WERI-Rb-1 (cell line): Measurements from ENCODE around the gene ADAMTS8.

Experiments used
- DNase-seq: peaks from one replicate; pipeline ENCODE4 v3.0.0-alpha.2; 2020
- H3K27ac ChIP-seq: fragments of 250-450 bp; sonication (Bioruptor Pico); 2 replicates; pipeline ENCODE4 v1.5.1; 2020; ENCODE audit warnings: mild to moderate bottlenecking, moderate library complexity
- H3K27me3 ChIP-seq: fragments of 250-450 bp; sonication (Bioruptor Pico); 2 replicates; pipeline ENCODE4 v1.5.1; 2021; ENCODE audit warnings: mild to moderate bottlenecking, low read depth, moderate library complexity; ENCODE audit not compliant: insufficient read depth, severe bottlenecking
- H3K36me3 ChIP-seq: fragments of 250-450 bp; sonication (Bioruptor Pico); 2 replicates; pipeline ENCODE4 v1.5.1; 2020; ENCODE audit warnings: mild to moderate bottlenecking, moderate library complexity
- H3K4me3 ChIP-seq: 2 replicates; pipeline ENCODE4 v1.5.1; 2011; ENCODE audit warnings: low read depth, mild to moderate bottlenecking, control low read depth, low read length
- H3K9me3 ChIP-seq: fragments of 250-450 bp; sonication (Bioruptor Pico); 2 replicates; pipeline ENCODE4 v1.5.1; 2021; ENCODE audit warnings: mild to moderate bottlenecking, moderate library complexity; ENCODE audit not compliant: severe bottlenecking
- TF ChIP-seq, protein P1 (sequence below): IDR thresholded peaks from 2 replicates; pipeline ENCODE4 v1.5.1; 2011; ENCODE audit warnings: low read depth, mild to moderate bottlenecking, control low read depth, inconsistent platforms, low read length

The ADAMTS8 gene

DNA sequence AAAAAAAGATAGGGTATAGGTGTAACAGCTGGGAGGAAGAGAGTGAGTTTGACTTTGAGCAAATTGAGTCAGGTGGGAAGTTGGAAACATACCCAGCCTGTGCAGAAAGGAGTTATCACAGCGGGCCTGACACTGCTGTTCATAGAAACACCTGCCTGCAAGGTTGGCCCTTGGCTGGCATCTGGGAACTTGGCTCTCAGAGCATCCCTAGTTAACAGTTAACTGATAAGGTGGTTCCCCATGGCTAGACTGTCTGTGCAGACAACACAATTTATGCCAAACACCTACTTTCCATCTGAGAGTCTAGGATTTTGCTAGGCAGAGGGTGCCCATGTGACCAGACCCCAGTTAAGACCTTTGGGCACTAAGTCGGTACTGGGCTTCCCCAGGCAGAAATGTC, 31.4 kb downstream of the ADAMTS8 start:
- H3K27ac ChIP-seq, result no peak overlapping the region
- no peaks in the 10 kb centered on the region for H3K36me3 ChIP-seq
- H3K4me3 ChIP-seq, result no peak overlapping the region
- no peaks in the 10 kb centered on the region for H3K9me3 ChIP-seq
- no peaks in the 10 kb centered on the region for H3K27me3 ChIP-seq
- TF ChIP-seq, protein P1, sequence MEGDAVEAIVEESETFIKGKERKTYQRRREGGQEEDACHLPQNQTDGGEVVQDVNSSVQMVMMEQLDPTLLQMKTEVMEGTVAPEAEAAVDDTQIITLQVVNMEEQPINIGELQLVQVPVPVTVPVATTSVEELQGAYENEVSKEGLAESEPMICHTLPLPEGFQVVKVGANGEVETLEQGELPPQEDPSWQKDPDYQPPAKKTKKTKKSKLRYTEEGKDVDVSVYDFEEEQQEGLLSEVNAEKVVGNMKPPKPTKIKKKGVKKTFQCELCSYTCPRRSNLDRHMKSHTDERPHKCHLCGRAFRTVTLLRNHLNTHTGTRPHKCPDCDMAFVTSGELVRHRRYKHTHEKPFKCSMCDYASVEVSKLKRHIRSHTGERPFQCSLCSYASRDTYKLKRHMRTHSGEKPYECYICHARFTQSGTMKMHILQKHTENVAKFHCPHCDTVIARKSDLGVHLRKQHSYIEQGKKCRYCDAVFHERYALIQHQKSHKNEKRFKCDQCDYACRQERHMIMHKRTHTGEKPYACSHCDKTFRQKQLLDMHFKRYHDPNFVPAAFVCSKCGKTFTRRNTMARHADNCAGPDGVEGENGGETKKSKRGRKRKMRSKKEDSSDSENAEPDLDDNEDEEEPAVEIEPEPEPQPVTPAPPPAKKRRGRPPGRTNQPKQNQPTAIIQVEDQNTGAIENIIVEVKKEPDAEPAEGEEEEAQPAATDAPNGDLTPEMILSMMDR, result no peak
- no peak for DNase-seq

DNA sequence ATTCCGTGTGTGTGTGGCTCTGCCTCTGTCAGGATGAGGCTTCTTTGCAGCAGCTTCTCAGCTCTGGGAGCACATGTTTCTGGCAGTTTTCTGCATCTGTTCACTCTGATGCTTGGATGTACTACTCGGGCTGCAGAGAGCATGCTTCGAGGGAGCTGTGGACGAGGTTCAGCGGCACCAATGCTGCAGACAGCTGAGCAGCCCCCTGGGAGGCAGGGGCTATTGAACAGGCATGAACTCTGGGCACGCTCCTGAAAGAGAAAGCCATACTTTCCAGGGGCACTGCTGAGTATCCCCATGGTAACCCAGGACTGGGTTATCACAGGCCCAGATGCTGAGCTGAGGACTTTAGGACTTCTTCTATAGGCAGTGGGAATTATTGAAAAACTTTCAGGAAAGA, 33.8 kb downstream of the ADAMTS8 start:
- Histone ChIP-seq H3K9me3 (no peaks in the 10 kb centered on the region), H3K4me3 (no peak overlapping the region), H3K27me3 (no peaks in the 10 kb centered on the region), H3K36me3 (no peaks in the 10 kb centered on the region), H3K27ac (no peak overlapping the region)
- DNase-seq, result no peak
- TF ChIP-seq, protein P1, result no peak

DNA sequence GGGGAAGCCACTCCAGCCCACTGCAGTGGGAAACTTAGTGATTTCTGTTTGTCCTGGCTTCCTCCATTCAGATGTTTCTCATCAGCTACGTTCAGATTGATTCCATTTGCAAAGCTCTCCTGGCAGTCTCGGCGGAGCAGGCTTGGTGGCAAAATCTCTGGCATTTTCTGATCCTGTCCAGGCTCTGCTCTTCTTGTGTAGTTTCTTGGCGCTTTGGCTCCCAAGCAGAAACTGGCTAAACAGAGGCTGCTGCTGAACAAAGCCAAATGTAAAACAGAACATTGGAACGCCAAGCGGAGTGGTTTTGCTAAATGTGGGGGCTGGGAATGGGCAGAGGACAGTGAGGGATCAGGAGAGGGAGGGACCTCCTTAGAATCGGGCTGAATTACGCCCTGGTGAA, 36.7 kb downstream of the ADAMTS8 start:
- no peaks in the 10 kb centered on the region for H3K27me3 ChIP-seq
- H3K4me3 ChIP-seq, result no peak overlapping the region
- no peak for DNase-seq
- no peaks in the 10 kb centered on the region for H3K36me3 ChIP-seq
- no peak overlapping the region for H3K27ac ChIP-seq
- TF ChIP-seq, protein P1, result no peak
- H3K9me3 ChIP-seq, result no peaks in the 10 kb centered on the region

DNA sequence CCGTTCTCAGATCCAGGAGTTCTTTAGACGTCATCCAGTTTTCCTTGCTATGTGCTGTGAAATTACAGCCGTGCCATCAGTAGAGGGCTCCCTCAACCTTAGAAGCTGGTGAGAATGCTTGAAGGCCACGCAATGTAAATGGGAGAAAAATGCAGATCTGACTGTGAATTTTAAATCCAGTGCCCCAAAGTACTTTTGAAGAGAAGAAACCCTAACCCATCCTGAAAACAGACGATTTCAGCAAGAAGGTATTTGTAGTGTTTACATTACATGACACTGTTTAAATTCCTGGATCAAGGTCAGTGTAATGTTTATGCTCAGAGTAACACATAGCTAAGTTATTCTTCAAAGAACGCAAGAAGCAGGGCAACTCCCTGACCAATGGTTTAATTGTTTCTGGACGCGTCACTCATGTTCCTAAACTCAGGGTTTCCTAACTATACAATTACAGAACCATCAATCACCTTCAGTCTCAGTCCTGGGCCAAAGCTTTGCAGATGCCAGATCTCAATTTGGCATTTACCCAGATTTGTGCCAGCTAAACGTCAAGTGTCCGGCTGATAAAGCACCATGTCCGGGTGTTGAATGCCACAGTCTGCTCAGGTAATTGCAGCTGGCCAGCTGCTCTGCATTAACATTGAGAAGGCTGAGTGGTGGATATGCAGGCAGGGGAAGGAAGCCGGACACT, 38.2 kb downstream of the ADAMTS8 start:
- TF ChIP-seq, protein P1, result peak; percentile 44; the same call in 1 of the 2 replicates
- Histone ChIP-seq H3K9me3 (no peaks in the 10 kb centered on the region), H3K4me3 (no peak overlapping the region), H3K27ac (no peak overlapping the region), H3K36me3 (no peaks in the 10 kb centered on the region), H3K27me3 (no peaks in the 10 kb centered on the region)
- peak; percentile 27 for DNase-seq

DNA sequence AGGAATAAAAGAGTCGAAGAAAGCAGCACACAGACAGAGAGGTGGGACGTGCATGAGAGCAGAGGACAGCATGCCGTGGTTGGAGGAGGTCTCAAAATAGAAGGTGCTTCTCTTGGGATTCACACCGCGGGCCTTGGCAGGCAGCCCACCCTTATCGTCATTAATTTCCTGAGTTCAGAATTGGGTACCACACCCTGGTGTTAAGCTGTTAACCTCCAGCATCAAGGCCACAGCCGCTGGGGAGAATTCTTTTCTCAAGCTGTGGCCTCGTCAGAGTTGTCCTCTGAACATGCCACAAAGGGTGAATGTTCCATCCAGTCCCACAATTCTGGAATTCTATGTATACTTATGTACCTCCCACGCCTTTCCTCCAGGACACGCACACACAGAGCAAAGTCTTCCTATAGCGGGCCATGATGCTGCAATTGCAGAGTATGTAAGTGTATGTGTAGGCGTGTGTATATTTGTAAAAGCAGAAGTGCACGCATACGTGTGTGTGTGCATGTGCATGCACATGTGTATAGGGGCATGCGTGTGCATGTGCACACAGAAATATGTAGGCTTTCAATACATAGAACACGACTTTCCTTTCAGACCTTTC, 39.0 kb downstream of the ADAMTS8 start:
- no peaks in the 10 kb centered on the region for H3K9me3 ChIP-seq
- H3K27ac ChIP-seq, result no peak overlapping the region
- TF ChIP-seq, protein P1, result no peak
- DNase-seq, result no peak
- no peaks in the 10 kb centered on the region for H3K27me3 ChIP-seq
- no peak overlapping the region for H3K4me3 ChIP-seq
- H3K36me3 ChIP-seq, result no peaks in the 10 kb centered on the region
